Activated effector memory CD4-positive, alpha-beta T cell treated with Interleukin-2 at 50 U/mL for 16 hours (primary cell): ENCODE data around the gene OR13J1.

Source experiments
- DNase-seq: peaks from one replicate; pipeline ENCODE4 v3.0.0-alpha.2; 2020

OR13J1 gene

GRCh38 chr9:35829084-35829763 is 41.0 kb downstream of the OR13J1 start, which contains the start of gene TMEM8B:
TSS of gene TMEM8B (plus strand) at chr9:35829228. CDS start at chr9:35829448, 220 bp downstream.
- peak; percentile 90 for DNase-seq

DNA sequence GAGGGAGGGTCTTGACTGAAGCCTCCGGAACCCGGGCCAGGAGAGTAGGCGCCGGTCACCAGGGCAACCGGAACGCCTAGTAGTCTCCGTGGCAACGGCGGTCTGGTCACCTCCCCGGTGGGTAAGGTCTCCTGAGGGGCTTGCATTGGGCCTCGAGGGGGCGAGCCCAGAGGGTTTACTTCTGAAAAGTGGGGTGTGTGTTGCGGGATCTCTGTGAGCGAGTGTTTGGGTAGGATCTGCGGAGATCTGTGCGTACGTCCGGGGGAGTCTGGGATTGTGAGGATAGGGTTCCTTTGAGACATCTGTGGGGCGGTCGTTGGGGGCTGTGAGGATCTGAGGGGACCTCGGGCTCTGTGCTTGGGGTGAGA is 41.5 kb downstream of the OR13J1 start, which contains the start of gene FAM221B:
TSS of gene FAM221B (minus strand) at position 17 of the 368 bp plus-strand sequence. CDS start 2,571 bp downstream, outside the sequence.
- DNase-seq, result no peak

GRCh38 chr9:35827486-35827885 is 42.7 kb downstream of the OR13J1 start:
- no peak for DNase-seq

DNA sequence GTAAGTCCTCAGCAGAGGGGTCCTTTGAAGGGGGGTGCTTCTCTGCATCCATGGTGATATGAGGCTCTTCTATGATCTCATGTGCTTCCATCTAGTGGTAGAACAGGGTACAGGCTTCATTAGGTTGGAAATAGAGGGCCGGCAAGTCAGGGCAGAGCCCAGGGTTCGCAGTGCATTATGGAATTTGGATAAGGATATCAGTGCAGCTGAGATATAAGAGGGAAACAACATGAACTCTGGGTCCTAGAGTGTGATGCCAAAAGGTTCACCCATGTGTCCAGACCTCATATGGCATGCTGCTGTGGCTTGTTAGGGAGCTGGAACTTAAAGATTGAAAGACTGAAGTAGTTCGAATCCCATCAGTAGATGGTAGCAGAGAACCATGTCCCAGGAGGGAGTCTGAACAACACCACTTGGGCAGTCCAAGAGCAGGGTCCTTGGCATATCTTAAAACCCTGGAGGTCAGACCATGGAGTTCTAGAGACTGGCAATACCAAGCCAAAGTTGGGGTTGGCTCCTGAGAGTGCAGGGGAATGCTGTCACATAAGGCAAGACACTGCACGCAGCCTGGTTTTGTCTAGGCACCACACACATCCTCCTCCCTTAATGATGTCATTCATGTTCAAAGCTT is 44.0 kb downstream of the OR13J1 start:
- no peak for DNase-seq

- no peak for DNase-seq
Observed at GRCh38 chr9:35822926-35823325, 47.3 kb downstream of the OR13J1 start.

GRCh38 chr9:35820076-35820475 is 50.1 kb downstream of the OR13J1 start:
- DNase-seq, result no peak
